ENCODE measurements around the gene FAM114A2. TPM values are rescaled to one million over a fixed set of nuclear protein-coding genes. Genes with fewer than 3 reads are reported as not detected.

Gene FAM114A2
- total RNA-seq, 1 experiment from 2014 or later, result 19.8 TPM

Other genes starting within 250 kb of the FAM114A2 start
- gene MFAP3, start 57 bp upstream of the FAM114A2 start, total RNA-seq (2021; ENCODE audit: unreplicated experiment), result 18.5 TPM
- 27.8 TPM for gene GALNT10, start 151.8 kb upstream of the FAM114A2 start, total RNA-seq (2021; ENCODE audit: unreplicated experiment)